ENCODE measurements around the gene ORAI1. TPM values are rescaled to one million over a fixed set of nuclear protein-coding genes. Genes with fewer than 3 reads are reported as not detected.
A peak's percentile ranks its signal among the peaks of the same experiment; 100 is the strongest.
"Not testable (repeated sequence)": the region's sequence is repeated elsewhere in the genome, so short reads cannot be mapped to it uniquely, and the experiment has no call there.

Gene ORAI1
- total and polyA plus RNA-seq, 2 experiments from 2014 or later, result 4.9 to 14.2 TPM

DNA sequence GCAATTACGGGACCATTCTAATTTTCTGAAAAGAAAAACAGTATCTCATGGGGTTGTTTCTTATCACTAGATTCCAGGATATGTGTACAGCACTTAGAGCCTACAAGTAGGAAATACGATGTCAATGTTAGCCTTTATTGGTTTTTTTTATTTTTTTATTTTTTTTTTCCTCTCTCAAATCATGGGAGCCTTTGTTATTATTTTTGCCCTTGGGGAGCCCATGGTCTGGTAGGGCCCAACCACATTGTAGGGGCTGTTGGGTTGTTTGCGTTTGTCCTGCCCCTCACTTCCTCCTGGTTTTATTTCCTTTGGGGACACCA, 37.2 kb downstream of the ORAI1 start:
- H3K4me1 ChIP-seq (ENCODE audit: insufficient read depth), result no peaks in the 10 kb centered on the region
- H3K36me3 ChIP-seq (ENCODE audit: low read depth), result no peaks in the 10 kb centered on the region
- H2AFZ ChIP-seq, result no peak overlapping the region
- 95 to 98% methylated on average over 3 of the region's 3 CpGs for WGBS, 2 experiments (ENCODE audit: low coverage in 1 of 2, low lambda C conversion rate in 2 of 2, missing lambda C conversion rate in 2 of 2)
- DNase-seq, result no peak
- H3K4me2 ChIP-seq (ENCODE audit: unreplicated experiment), result no peak overlapping the region
- TF ChIP-seq EZH2phosphoT487 (IDR thresholded peaks at IDR 0.05; ENCODE audit: insufficient read depth, low read depth), result no peak
- no peak for TF ChIP-seq EZH2 (IDR thresholded peaks at IDR 0.05; ENCODE audit: insufficient read depth, poor library complexity, severe bottlenecking)
- no peaks in the 10 kb centered on the region for H3K9me3 ChIP-seq (ENCODE audit: low read depth)
- H3K4me3 ChIP-seq, result no peak overlapping the region
- no peak overlapping the region for H3K27ac ChIP-seq
- in situ Hi-C loops (cut with MboI), result no loop called here
- H3K9me2 ChIP-seq (ENCODE audit: insufficient read depth), result no peaks in the 10 kb centered on the region
- no peak overlapping the region for H3K9ac ChIP-seq
- H3K79me2 ChIP-seq (ENCODE audit: insufficient read depth), result no peaks in the 10 kb centered on the region
- H3F3A ChIP-seq (ENCODE audit: insufficient read depth), result no peaks in the 10 kb centered on the region
- H4K20me1 ChIP-seq (ENCODE audit: insufficient read depth), result no peaks in the 10 kb centered on the region
- no peaks in the 10 kb centered on the region for H3K27me3 ChIP-seq (replicated peaks; ENCODE audit: insufficient read depth)

DNA sequence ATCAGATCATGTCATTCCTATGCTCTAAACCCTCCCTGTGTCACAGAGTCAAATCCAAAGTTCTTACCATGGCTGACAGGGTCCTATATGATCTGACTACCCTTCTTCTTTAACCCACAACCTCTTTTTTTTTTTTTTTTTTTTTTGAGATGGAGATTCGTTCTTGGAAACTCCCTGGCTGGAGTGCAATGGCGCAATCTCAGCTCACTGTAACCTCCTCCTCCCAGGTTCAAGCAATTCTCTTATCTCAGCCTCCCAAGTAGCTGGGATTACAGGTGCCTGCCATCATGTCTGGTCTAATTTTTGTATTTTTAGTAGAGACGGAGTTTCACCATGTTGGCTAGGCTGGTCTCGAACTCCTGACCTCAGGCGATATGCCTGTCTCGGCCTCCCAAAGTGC, 40.5 kb downstream of the ORAI1 start:
- H3K27ac ChIP-seq; H3K9me2 ChIP-seq (ENCODE audit: insufficient read depth); H4K20me1 ChIP-seq (ENCODE audit: insufficient read depth); H3K9me3 ChIP-seq (ENCODE audit: low read depth); H3K9ac ChIP-seq; H3K36me3 ChIP-seq (ENCODE audit: low read depth); H3K79me2 ChIP-seq (ENCODE audit: insufficient read depth); in situ Hi-C loops (cut with MboI); H3K27me3 ChIP-seq (replicated peaks; ENCODE audit: insufficient read depth); DNase-seq; H3K4me2 ChIP-seq (ENCODE audit: unreplicated experiment); H3K4me1 ChIP-seq (ENCODE audit: insufficient read depth); H2AFZ ChIP-seq; H3K4me3 ChIP-seq; H3F3A ChIP-seq (ENCODE audit: insufficient read depth): not testable (repeated sequence)
- WGBS, 2 experiments (ENCODE audit: low coverage in 1 of 2, low lambda C conversion rate in 2 of 2, missing lambda C conversion rate in 2 of 2), result 69 to 75% methylated on average over 6 of the region's 6 CpGs

DNA sequence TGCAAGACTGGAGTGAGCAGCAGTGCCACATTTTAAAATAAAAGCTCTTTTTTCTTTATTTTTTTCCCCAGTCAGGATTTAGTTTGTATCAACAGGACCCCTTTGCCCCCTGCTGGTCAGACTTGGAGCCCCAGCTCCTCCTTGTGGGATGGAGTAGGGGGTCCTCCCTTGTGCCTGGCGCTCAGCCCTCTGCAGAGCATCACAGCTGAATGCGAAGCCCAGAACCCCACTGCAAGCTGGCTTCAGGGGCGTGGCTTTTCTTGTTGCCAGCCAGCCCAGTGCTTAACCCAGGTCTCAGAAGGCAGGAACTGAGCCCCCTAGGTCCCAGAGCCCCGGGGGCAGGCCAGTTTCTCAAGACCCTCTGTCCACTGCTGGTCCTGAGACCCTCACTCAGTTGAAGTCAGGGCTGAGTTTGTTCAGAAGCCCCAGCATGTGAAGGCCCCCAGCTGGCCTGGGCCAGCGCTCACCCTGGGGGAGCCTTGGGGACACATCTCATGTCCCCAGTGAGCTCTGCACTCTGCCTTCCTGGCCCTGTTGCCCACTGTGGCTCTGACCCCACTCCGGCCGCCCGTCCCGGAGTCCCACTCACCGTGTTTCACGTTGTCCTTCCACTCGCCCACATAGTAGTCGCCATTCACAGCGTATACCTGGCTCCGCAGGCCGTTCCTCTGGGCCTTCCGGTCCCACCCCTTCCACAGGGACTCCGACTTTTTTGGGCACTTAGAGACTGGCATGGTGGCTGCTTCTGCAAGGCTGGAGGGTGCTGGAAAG, 42.6 kb downstream of the ORAI1 start:
- WGBS, 2 experiments (ENCODE audit: low coverage in 1 of 2, low lambda C conversion rate in 2 of 2, missing lambda C conversion rate in 2 of 2), result 75 to 77% methylated on average over 18 of the region's 18 CpGs
- no peak overlapping the region for H3K4me2 ChIP-seq (ENCODE audit: unreplicated experiment)
- TF ChIP-seq EZH2 (IDR thresholded peaks at IDR 0.05; ENCODE audit: insufficient read depth, poor library complexity, severe bottlenecking) (no peak), EZH2phosphoT487 (IDR thresholded peaks at IDR 0.05; ENCODE audit: insufficient read depth, low read depth) (no peak)
- H3K27ac ChIP-seq, result no peak overlapping the region
- no peaks in the 10 kb centered on the region for H3K9me2 ChIP-seq (ENCODE audit: insufficient read depth)
- no peaks in the 10 kb centered on the region for H4K20me1 ChIP-seq (ENCODE audit: insufficient read depth)
- no peak overlapping the region for H2AFZ ChIP-seq
- H3K27me3 ChIP-seq (replicated peaks; ENCODE audit: insufficient read depth), result no peaks in the 10 kb centered on the region
- no peak overlapping the region for H3K9ac ChIP-seq
- H3K36me3 ChIP-seq (ENCODE audit: low read depth), result no peaks in the 10 kb centered on the region
- DNase-seq, result peak; percentile 53
- H3K4me3 ChIP-seq, result no peak overlapping the region
- H3K9me3 ChIP-seq (ENCODE audit: low read depth), result no peaks in the 10 kb centered on the region
- H3K4me1 ChIP-seq (ENCODE audit: insufficient read depth), result peaks cover 8% of the 10 kb centered on the region; the same call in 1 of the 2 replicates
- in situ Hi-C loops (cut with MboI), result no loop called here
- H3F3A ChIP-seq (ENCODE audit: insufficient read depth), result no peaks in the 10 kb centered on the region
- H3K79me2 ChIP-seq (ENCODE audit: insufficient read depth), result no peaks in the 10 kb centered on the region

DNA sequence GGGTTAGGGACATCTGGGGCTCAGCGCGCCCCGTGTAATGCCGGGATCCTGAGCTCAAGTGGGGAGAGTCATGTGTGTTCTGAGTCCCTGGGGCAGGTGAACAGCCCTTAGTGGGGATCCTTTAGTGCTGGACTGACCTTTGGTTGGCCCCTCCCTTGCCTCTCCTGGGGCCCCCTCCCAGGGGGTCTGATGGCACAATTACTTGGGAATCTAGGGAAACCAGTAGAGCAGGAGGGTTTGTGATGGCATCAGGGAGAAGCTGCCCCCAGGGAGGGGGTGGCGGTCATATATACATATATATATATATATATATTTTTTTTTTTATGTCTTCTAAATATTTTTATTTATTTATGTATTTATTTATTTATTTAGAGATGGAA, 43.2 kb downstream of the ORAI1 start, which contains the start of gene MORN3:
MORN3 (minus strand) TSS at position 134 of the 380 bp plus-strand sequence. CDS start 171 bp downstream, outside the sequence.
- no peak within 1 kb of the TSS for H3K9ac ChIP-seq
- no peaks in the 10 kb centered on the region for H3K9me3 ChIP-seq (ENCODE audit: low read depth)
- no peaks in the 10 kb centered on the region for H4K20me1 ChIP-seq (ENCODE audit: insufficient read depth)
- H3K9me2 ChIP-seq (ENCODE audit: insufficient read depth), result no peaks in the 10 kb centered on the region
- no peak for TF ChIP-seq EZH2 (IDR thresholded peaks at IDR 0.05; ENCODE audit: insufficient read depth, poor library complexity, severe bottlenecking)
- TF ChIP-seq EZH2phosphoT487 (IDR thresholded peaks at IDR 0.05; ENCODE audit: insufficient read depth, low read depth), result no peak
- no peak within 1 kb of the TSS for H3K27ac ChIP-seq
- no peaks in the 10 kb centered on the region for H3K36me3 ChIP-seq (ENCODE audit: low read depth)
- WGBS, 2 experiments (ENCODE audit: low coverage in 1 of 2, low lambda C conversion rate in 2 of 2, missing lambda C conversion rate in 2 of 2), result 89 to 95% methylated on average over 5 of the region's 5 CpGs
- DNase-seq, result no peak
- no peaks in the 10 kb centered on the region for H3K27me3 ChIP-seq (replicated peaks; ENCODE audit: insufficient read depth)
- no peak within 1 kb of the TSS for H2AFZ ChIP-seq
- in situ Hi-C loops (cut with MboI), result no loop called here
- no peak within 1 kb of the TSS for H3K4me2 ChIP-seq (ENCODE audit: unreplicated experiment)
- no peaks in the 10 kb centered on the region for H3F3A ChIP-seq (ENCODE audit: insufficient read depth)
- H3K4me1 ChIP-seq (ENCODE audit: insufficient read depth), result peaks cover 8% of the 10 kb centered on the region; the same call in 1 of the 2 replicates
- no peaks in the 10 kb centered on the region for H3K79me2 ChIP-seq (ENCODE audit: insufficient read depth)
- no peak within 1 kb of the TSS for H3K4me3 ChIP-seq
